HG02973 (cell line): ENCODE measurements around the gene SLBP.
"Not testable (repeated sequence)": the region's sequence is repeated elsewhere in the genome, so short reads cannot be mapped to it uniquely, and the experiment has no call there.

ENCODE experiments used
- ATAC-seq: cut with Tn5 transposase; IDR thresholded peaks from one replicate; pipeline ENCODE4 v1.9.1; 2021; ENCODE audit warnings: moderate library complexity; ENCODE audit not compliant: unreplicated experiment

Gene SLBP

DNA sequence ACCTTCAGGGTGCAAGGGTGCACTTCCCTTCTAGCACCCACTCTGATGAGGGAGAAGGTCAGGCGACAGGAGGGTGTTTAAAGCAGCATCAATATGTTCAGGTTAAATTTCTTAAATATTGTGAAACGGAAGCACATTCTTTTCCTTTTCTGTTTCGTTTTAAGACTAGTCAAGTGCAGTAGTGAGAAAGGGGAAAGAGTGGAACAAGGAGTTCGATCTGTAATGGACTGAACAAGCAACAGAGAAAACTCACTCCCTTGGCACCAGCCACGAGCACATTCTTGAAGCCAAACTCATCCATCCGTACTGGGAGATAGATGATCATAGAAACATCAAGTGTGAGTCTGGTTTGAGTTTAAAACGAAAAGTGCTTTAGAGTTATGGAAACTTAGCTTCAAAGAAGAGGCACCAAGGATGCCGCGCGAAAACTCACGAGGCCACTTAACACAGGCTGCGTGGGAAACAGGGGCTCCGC, 28.8 kb downstream of the SLBP start:
- peak; percentile 4 for ATAC-seq

DNA sequence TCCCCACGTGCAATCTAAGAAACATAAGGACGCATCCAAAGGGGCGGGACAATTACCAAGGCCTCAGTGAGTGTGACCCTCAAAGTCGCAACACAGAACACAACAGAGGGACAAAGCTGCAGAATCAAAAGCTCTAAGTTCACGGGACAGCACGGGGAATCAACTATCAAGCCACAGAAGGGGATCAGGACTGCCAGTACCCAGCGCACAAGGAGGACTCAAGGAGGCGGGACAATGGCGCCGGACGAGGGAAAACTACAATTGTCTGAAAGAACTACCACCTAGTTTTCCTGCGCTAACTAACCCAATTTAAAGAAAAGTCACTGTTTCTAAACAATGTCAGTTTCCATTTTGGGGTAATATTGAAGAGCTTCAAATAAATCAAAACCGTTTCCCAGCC, 29.3 kb downstream of the SLBP start:
- ATAC-seq, result no peak

DNA sequence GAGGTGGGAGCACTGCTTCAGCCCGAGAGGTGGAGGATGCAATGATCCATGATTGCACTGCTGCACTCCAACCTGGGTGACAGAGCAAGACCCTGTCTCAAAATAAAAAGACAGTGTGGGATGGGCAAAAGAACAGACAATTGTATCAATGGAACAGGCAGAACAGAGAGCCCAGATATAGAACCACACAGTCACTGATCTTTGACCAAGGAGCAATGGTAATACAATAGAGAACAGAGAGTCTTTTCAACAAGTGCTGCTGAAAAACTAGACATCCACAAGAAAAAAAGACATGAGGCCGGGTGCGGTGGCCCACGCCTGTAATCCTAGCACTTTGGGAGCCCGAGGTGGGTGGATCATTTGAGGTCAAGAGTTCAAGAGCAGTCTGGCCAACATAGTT, 33.9 kb downstream of the SLBP start:
- ATAC-seq, result no peak

DNA sequence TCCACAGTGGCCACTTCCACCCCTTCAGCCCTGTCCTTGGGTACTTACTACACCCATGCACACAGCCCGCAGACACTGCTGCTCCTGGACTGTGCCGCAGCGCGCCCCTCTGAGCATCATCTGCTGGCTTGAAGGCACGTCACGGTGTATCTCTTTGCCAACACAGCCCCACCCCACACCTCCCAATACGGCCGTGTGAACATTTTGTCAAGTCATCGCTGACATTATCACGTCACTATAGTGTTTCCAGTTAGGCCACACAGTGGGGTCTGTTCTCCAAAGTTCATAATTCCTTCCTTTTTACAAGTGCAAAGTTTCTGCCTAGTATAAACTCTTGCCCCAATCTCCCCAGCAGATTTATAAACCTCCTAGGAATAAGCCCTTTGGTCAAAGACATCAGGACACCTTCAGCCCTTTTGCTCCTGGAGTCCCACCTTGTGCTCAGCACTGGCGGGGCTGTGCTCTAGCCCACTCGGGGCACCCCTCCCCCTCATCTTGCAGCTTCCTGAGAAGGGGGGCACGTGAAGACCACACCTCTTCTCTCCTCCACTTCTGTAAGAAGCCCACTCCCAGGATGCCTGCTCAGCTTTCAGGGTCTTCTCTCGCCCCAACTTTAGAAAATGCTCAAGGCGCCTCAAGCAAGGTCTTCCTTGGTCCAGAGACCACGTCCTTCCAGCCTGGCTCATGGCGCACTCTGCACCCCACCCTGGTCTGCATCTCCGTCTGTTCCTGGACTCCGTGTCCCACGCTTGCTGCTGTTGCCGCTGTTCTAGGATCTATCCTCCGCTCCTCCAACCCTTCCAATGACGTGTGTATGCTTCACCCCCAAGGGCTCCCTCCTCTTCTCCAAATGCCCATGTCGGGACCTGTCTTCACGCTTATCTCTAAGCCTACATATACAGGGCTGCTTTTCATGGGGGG, 35.3 kb downstream of the SLBP start:
- ATAC-seq, result no peak

DNA sequence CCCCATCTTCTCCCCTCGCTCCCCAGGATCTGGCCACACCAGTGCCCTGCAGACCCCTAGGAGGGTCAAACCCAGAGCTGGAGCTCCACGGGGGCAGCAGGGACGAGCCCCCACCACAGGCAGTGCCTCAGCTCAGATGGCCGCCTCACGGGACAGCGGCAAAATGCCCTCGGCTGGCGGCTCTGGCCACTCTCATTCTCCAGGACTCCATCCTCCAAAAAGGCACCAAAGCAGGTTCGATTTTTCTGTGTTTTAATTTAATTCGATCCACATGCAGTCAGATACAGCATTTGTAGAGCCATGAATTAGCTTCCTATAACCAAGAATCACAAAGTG, 36.3 kb downstream of the SLBP start:
- no peak for ATAC-seq

DNA sequence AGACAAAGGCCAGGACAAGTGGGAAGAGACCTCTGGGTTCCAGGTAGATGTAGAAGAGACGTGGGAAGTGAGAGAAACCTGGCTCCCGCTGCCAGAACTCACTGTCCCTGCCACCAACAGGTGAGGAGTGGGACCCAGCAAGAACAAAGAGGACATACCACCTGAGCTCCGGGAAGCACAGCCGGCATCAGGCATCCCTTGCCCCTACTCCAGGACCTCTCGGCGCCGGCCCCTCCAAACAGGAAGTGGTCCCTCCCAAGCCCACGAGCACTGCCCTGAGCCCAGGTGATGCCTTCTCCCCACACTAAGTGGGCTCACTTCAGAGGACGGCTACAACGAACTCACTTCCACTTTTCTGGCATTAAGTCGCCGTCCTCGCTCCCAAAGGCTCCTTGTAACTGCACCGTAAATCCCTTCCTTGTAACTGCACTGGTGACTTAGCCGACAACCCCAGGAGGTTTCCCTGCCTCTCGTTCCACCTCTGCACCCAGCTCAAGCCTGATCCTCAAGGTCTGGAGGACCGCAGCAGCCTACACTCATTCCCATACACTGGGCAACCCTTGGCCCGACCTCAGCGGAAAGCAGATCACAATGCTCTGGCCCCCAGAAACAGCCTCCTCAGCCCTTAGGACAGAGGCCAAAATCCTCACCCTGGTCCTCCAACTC, 36.9 kb downstream of the SLBP start:
- ATAC-seq, result no peak

DNA sequence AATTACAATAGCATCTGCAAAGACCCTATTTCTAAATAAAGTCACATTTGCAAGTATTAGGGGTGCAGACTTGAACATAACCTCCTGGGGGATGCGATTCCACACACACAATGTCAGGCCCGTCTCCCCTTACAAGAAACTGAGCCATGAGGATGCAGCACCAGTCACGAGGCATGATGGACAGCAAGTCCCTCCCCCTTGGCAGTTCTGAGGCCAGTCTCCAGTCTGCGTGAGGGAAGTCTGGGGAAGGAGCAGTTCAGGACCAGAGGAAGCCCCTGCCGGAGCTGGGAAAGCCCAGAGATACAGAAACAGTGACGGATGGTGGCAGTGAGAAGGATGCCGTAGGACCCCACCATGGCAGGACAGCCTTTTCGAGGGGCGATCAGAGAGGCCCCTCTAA, 37.4 kb downstream of the SLBP start:
- no peak for ATAC-seq

DNA sequence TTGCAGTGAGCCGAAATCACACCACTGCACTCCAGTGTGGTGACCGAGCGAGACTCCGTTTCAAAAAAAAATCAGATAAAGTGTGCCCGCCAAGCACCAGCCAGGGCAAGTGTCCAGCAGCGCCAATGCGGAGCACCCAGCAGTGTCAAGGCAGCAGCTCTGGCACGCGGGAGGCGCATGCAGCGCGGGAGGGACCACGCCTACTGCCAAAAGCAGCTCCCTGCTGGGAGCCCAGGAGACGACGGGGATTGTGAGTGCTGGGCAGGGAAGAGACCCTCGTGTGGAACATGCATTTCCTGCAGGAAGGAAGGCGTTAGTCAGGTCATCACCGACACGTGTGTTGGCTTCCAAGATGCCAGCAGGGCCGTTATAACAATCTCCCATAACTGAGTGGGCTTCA, 38.4 kb downstream of the SLBP start:
- no peak for ATAC-seq

DNA sequence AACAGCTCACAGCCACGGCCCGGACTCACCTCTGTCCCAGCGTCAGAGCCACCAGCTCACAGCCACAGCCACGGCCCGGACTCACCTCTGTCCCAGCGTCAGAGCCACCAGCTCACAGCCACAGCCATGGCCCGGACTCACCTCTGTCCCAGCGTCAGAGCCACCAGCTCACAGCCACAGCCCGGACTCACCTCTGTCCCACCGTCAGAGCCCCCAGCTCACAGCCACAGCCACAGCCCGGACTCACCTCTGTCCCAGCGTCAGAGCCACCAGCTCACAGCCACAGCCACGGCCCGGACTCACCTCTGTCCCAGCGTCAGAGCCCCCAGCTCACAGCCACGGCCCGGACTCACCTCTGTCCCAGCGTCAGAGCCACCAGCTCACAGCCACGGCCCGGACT, 41.1 kb downstream of the SLBP start:
- not testable (repeated sequence) for ATAC-seq

DNA sequence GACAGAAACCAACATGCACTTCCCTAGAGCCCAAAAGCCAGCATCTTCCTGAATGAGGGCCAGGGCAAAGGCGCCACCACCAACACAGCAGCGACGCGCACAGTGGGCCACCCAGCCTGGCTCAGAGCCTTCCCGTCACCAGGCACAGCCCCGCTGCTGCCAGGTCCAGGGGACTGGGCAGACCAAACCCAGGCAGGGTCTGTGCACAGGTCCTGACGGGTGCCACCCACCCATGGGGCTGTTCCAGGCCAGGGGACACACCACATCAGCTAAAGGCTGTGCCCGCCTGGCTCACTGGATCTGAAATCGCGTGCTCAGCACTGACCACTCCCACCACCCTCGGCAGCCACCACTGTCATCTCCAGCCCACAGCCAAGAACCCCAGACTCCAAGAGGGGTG, 41.8 kb downstream of the SLBP start:
- ATAC-seq, result no peak

DNA sequence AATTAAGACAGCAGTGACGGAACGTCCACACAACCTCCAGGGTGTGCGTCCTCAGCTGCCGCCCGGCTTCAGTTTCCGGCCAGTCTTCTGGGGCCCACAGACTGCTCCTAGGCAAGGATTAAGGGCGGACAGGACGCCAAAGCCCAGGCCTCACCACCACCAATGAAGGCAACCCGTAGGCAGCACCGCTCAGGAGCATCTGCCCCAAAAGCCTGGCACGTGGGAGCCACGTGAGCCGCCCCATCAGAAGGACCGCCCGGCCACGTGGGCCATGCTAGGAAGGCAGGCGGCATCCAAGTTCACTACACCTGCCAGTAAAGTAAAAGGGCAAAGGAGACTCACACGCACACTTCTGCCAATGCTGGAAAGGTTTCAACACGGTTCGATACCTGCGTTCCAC, 42.3 kb downstream of the SLBP start:
- no peak for ATAC-seq

DNA sequence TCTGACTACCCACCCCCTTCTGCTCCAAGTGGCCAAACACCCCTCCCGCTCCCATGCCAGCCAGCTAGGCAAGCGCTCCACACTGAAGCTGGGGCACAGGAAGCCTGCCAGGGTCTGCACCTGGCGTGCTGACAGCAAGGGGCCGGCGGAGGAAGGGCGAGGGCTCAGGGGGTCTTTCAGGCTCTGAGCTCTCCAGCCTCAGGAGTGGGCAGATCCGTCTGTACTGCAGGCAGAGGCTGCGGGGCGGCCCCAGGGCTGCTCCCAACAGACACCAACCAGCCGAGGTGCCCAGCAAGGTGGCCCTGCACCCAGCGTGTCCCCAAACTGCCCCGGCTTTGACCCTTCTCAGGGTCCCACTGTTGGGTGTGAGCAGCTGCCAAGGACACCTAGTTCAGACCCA, 42.8 kb downstream of the SLBP start:
- no peak for ATAC-seq

DNA sequence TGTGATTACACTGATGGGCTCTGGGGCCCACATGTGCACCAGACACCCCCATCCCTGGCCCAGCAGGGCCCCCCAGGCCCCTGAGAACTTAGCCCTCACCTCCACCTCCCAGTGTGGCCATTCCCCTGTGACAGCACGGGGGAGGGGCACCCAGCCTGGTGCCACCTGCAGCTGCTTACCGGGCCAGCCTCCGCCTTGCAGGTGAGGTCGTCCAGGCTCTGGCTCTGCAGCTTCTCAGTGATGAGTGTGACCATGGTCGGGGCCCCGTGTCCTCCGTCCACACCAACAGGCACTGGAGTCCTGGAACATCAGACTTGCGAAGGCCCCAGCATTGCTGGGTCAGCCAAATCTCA, 43.7 kb downstream of the SLBP start:
- ATAC-seq, result no peak

DNA sequence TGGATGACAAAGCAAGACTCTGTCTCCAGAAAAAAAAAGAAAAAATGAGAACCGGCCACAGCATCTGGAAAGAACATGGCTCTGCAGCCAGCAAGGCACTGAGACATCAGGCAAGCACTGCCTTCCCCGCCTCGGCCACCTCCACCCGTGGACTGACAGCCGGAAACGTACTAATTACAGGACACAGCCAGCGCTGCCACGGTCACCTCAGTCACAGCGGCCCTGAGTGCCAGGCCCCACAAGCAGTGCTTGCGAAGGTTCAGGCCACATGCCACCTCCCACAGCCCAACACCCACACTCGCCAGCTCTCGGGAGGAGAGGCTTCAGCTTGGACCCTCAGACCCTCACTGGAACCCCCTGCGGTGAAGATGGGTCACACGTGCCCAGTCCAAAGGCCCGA, 44.8 kb downstream of the SLBP start:
- no peak for ATAC-seq

DNA sequence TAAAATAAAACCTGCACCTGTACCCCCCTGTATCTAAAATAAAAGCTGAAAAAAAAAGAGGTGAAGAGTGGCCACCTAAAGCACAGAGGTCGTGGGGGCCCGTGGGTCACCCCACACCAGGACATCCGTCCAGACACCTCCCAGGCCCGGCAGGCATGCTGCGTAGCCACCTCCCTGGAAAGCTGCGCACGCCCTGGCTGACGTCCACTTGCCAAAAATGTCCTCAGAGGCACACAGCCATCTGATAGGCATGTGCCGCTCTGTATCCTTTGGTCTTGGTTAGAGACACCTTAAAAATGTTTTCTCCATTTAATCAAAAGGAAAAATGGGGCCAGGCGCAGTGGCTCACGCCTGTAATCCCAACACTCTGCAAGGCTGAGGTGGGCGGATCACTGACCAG, 45.7 kb downstream of the SLBP start:
- ATAC-seq, result no peak

DNA sequence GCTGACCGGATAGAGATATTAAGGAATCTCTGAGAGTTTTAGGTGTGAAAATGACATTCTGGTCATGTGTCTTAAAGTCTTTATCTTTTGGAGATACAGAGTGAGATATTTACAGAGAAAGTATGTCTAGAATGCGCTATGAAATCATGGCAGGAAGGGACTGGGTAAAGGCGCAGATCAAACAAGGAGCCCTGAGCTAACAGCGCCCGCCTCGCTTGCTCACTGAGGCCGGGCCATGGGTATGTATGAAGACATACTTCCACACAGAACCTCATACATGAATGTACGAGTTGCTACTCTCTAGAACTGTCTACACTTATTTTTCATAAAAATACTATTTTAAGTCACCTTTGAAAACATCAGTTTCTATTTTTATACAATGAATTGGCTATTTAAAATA, 48.0 kb downstream of the SLBP start:
- ATAC-seq, result no peak

DNA sequence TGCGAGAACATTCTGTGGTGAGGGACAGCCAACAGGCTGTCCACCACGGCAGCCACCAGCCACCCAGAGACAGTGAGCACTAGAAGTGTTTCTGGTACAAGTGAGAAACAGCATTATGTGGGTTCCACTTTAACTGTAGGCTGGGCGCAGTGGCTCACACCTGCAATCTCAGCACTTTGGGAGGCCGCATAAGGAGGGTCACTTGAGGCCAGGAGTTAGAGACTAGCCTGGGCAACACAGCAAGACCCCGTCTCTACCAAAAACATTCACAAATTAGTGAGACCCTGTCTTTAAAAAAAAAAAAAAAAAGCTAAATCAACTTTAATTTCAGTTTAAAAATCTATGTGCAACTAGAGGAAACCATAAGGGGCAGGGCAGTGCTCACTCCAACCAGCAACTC, 48.6 kb downstream of the SLBP start:
- no peak for ATAC-seq

DNA sequence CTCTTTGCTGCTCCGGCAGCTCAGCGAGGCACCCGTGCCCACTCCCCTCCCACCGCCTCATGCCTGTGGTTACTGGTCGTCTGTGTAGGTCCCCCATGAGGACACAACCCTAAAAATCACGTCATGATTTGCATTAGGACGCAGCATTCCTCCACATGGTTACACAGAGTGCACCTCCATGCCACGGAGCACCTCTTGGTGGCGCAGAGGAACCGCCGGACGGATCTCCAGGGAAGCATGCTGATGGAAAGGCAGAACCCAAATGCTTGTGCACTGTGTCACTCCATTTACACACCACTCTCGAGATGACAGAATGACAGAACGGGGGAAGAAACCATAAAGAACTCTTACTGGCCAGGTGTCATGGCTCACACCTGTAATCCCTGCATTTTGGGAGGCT, 50.4 kb downstream of the SLBP start:
- ATAC-seq, result no peak

DNA sequence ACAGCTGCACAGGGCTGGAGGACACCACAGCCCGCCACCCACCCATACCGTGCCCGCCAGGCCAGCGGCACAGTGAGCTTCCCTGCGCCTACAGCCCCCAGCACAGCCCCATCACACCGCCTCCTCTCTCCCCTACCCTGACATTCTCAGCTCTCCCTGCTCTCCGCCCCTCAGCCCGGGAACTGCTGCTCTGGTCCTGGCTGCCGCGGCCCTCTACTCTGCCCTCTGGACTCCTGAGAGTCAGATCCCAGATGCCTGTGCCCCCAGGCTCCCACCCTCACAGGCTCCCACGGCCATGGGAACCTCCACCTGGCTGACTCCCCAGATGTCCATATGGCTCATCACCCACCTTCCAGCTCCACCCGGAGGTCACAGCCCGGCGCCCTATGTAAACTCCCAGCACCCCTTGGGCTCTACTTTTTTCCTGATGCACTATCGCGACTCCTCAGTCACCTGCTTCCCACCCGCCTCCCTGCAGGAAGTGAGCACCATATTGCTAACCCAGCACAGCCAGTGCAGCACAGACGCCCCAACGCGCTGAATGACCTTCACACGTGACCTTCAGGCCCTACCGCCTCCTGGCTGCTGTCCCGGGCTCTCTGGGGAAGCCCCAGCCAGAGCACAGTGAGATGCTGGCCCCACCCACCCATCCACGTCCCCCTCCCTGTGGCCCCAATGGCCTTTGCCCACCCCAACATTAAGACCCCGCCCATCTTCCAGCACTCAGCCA, 51.0 kb downstream of the SLBP start:
- ATAC-seq, result no peak

DNA sequence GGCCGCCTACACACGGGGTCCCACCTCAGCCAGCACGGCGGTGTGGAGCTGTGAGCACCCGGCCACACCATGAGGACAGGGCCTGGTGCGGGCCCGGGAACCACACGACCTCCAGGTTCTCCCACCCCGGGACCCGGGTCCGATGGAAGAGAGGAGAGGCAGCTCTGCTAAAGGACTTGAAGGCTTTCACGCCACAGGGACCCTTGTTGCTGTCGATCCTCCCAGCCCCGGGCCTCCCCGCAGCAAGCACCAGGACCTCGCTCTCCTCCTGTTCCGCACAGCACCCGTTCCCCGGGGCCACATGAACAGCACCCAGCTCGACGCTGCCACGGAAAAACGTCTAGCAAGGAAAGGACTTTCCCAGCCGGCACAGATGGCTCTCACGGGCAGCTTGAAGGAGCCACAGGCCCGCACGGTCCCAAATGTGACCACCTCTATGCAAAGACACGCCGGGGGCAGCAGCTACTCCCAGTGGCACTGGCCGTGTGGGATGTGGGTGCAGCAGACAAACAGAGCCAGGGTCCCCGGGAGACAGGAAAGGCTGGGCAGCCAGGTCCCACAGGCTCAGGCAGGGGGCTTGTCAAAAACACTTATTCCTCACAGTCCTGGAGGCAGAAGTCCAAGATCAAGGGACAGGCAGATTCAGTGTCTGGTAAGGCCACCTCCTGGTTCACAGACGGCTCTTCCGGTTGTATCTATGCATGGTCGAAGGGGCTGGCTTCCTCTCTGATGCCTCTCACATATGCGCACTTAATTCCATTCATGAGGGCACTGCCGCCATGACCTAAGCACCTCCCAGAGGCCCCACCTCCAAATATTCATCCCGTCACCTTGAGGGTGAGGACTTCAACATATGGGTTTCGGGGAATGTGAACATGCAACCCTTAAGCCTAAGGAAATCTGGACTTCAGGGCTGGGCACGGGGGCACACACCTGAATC, 52.7 kb downstream of the SLBP start:
- ATAC-seq, result no peak

DNA sequence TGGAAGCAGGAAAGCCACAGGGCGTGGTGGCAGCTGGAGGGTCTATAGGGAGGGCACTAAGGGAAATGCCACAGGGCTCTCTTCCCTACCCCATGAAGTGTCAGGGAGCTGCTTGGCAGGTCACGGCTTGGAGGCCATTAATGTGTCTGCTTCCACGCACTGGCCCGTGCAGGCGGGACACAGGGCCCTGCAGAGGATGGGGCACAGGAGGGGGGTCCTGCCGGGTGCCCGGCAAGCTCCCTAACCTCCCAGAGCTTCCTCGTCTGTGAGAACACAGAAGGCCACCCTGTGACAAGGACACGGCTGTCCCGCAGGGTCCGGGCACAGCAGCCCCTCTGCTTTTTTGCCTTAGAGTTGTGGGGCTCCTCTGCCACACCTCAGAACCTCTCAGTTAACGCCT, 53.5 kb downstream of the SLBP start:
- no peak for ATAC-seq
